SK-N-SH treated with all-trans-retinoic acid at 6 μM for 48 hours (cell line): ENCODE data around the gene SYT7.

Experiments used
- ATAC-seq: fragments of 200-7000 bp; cut with Tn5 transposase; 3 replicates; pipeline ENCODE4 v1.9.1; 2020; ENCODE audit warnings: mild to moderate bottlenecking, moderate library complexity
- ARNTL ChIP-seq: fragments of 450-650 bp; formaldehyde crosslinking; IDR thresholded peaks from 2 replicates; pipeline ENCODE4 v1.5.0; 2020; ENCODE audit warnings: low read depth, mild to moderate bottlenecking, moderate library complexity, borderline replicate concordance
- BACH2 ChIP-seq: fragments of 250-450 bp; sonication (Bioruptor Pico); IDR thresholded peaks from 2 replicates; pipeline ENCODE4 v1.9.0; 2021; ENCODE audit warnings: mild to moderate bottlenecking, borderline replicate concordance
- CREB5 ChIP-seq: fragments of 250-450 bp; sonication (Bioruptor Pico); IDR thresholded peaks from 2 replicates; pipeline ENCODE4 v1.5.1; 2020; ENCODE audit warnings: low read depth, mild to moderate bottlenecking, moderate library complexity
- CSRNP3 ChIP-seq: fragments of 250-450 bp; sonication (Bioruptor Pico); IDR thresholded peaks from 2 replicates; pipeline ENCODE4 v1.5.1; 2021; ENCODE audit warnings: mild to moderate bottlenecking, moderate library complexity
- ESRRG ChIP-seq: fragments of 250-450 bp; sonication (Bioruptor Pico); IDR thresholded peaks from 2 replicates; pipeline ENCODE4 v1.6.1; 2021; ENCODE audit warnings: mild to moderate bottlenecking
- ISL1 ChIP-seq: fragments of 250-450 bp; sonication (Bioruptor Pico); IDR thresholded peaks from 2 replicates; pipeline ENCODE4 v2.1.2; 2022; ENCODE audit warnings: mild to moderate bottlenecking, moderate library complexity
- OSR1 ChIP-seq: fragments of 250-450 bp; sonication (Bioruptor Pico); IDR thresholded peaks from 2 replicates; pipeline ENCODE4 v1.8.0; 2022; ENCODE audit warnings: moderate library complexity, mild to moderate bottlenecking, inconsistent platforms
- PATZ1 ChIP-seq: fragments of 250-450 bp; sonication (Bioruptor Pico); IDR thresholded peaks from 2 replicates; pipeline ENCODE4 v1.8.0; 2020; ENCODE audit warnings: mild to moderate bottlenecking, moderate library complexity, borderline replicate concordance
- PPARA ChIP-seq: fragments of 250-450 bp; sonication (Bioruptor Pico); IDR thresholded peaks from 2 replicates; pipeline ENCODE4 v1.5.0; 2020; ENCODE audit warnings: mild to moderate bottlenecking, borderline replicate concordance
- RARB ChIP-seq: fragments of 250-450 bp; sonication (Bioruptor Pico); IDR thresholded peaks from 2 replicates; pipeline ENCODE4 v1.8.0; 2021; ENCODE audit warnings: mild to moderate bottlenecking, moderate library complexity
- SNAI2 ChIP-seq: fragments of 250-450 bp; sonication (Bioruptor Pico); IDR thresholded peaks from 2 replicates; pipeline ENCODE4 v1.5.0; 2020; ENCODE audit warnings: mild to moderate bottlenecking, moderate library complexity
- TCF4 ChIP-seq: fragments of 250-450 bp; sonication (Bioruptor Pico); IDR thresholded peaks from 2 replicates; pipeline ENCODE4 v1.8.0; 2021; ENCODE audit warnings: mild to moderate bottlenecking, moderate library complexity, borderline replicate concordance
- ZC3H10 ChIP-seq: fragments of 250-450 bp; sonication (Bioruptor Pico); IDR thresholded peaks from 2 replicates; pipeline ENCODE4 v1.5.1; 2021; ENCODE audit warnings: mild to moderate bottlenecking, moderate library complexity
- ZFP3 ChIP-seq: fragments of 250-450 bp; sonication (Bioruptor Pico); IDR thresholded peaks from 2 replicates; pipeline ENCODE4 v1.5.0; 2020; ENCODE audit warnings: mild to moderate bottlenecking, moderate library complexity
- ZFP30 ChIP-seq: fragments of 450-650 bp; formaldehyde crosslinking; IDR thresholded peaks from 2 replicates; pipeline ENCODE4 v1.5.0; 2022; ENCODE audit warnings: mild to moderate bottlenecking, moderate library complexity
- ZNF565 ChIP-seq: fragments of 450-650 bp; formaldehyde crosslinking; conservative IDR thresholded peaks from 2 replicates; pipeline ENCODE4 v1.5.0; 2020; ENCODE audit warnings: low read depth, mild to moderate bottlenecking, moderate library complexity
- ZNF70 ChIP-seq: fragments of 450-650 bp; formaldehyde crosslinking; IDR thresholded peaks from 2 replicates; pipeline ENCODE4 v1.5.0; 2020; ENCODE audit warnings: mild to moderate bottlenecking, moderate library complexity
- ZNF8 ChIP-seq: fragments of 450-650 bp; formaldehyde crosslinking; IDR thresholded peaks from 2 replicates; pipeline ENCODE4 v1.5.0; 2020; ENCODE audit warnings: mild to moderate bottlenecking, moderate library complexity
- TF ChIP-seq, protein P1 (sequence below): fragments of 250-450 bp; sonication (Bioruptor Pico); IDR thresholded peaks from 2 replicates; pipeline ENCODE4 v1.8.0; 2021; ENCODE audit warnings: low read depth, mild to moderate bottlenecking, moderate library complexity, borderline replicate concordance

Gene SYT7

GRCh38 chr11:61619471-61620226 lies 38.8 kb upstream of the SYT7 start:
- no peak for ATAC-seq
- TF ChIP-seq ZFP3 (CRISPR knock-in tag) (no peak), ZNF8 (CRISPR knock-in tag) (no peak), CSRNP3 (CRISPR knock-in tag) (no peak), PPARA (CRISPR knock-in tag) (no peak), BACH2 (CRISPR knock-in tag) (no peak), TCF4 (CRISPR knock-in tag) (no peak), ESRRG (CRISPR knock-in tag) (no peak), ZNF565 (CRISPR knock-in tag) (no peak), RARB (no peak), ZNF70 (CRISPR knock-in tag) (no peak), ZC3H10 (CRISPR knock-in tag) (no peak)

DNA sequence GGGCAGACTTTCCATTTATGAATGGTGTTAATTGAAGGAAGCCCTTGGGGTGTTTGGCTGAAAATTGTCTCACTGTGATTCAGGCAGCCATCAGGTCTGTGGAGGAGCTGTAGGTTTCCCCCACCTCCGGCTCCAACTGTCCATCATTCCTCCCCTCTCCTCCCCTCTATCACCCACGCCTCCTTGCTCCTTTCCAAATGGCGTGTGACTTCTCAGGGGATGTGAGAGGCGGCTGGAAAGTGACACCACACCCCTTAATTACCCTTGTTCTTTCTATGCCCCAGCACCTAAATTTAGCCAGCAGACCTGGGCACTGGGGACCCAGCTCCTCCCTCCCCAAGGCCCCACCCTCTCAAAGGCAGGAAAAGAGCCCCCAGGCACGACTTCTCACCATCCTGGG lies 38.1 kb upstream of the SYT7 start:
- TF ChIP-seq CSRNP3 (CRISPR knock-in tag) (no peak), ARNTL (no peak), ZNF565 (CRISPR knock-in tag) (no peak), ZFP30 (CRISPR knock-in tag) (no peak), BACH2 (CRISPR knock-in tag) (no peak), ZFP3 (CRISPR knock-in tag) (no peak), CREB5 (CRISPR knock-in tag) (no peak), ZC3H10 (CRISPR knock-in tag) (no peak), OSR1 (CRISPR knock-in tag) (no peak), ISL1 (CRISPR knock-in tag) (no peak), PATZ1 (CRISPR knock-in tag) (no peak), SNAI2 (CRISPR knock-in tag) (no peak)
- TF ChIP-seq, protein P1, sequence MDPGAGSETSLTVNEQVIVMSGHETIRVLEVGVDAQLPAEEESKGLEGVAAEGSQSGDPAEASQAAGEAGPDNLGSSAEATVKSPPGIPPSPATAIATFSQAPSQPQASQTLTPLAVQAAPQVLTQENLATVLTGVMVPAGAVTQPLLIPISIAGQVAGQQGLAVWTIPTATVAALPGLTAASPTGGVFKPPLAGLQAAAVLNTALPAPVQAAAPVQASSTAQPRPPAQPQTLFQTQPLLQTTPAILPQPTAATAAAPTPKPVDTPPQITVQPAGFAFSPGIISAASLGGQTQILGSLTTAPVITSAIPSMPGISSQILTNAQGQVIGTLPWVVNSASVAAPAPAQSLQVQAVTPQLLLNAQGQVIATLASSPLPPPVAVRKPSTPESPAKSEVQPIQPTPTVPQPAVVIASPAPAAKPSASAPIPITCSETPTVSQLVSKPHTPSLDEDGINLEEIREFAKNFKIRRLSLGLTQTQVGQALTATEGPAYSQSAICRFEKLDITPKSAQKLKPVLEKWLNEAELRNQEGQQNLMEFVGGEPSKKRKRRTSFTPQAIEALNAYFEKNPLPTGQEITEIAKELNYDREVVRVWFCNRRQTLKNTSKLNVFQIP (CRISPR knock-in tag): no peak
- no peak for ATAC-seq

- TF ChIP-seq CREB5 (CRISPR knock-in tag) (no peak), SNAI2 (CRISPR knock-in tag) (no peak), ARNTL (no peak), ZNF8 (CRISPR knock-in tag) (no peak), ESRRG (CRISPR knock-in tag) (no peak), ZFP3 (CRISPR knock-in tag) (no peak)
- ATAC-seq: no peak
These were observed 36.6 kb upstream of the SYT7 start for GRCh38 chr11:61617515-61617914.
